ENCODE measurements around the gene CRBN.

The CRBN gene

GRCh38 chr3:3192286-3192675 is 12.8 kb upstream of the CRBN start:
- H3K36me3 ChIP-seq (replicated peaks; ENCODE audit: low read depth, low read length): no peaks in the 10 kb centered on the region
- no peaks in the 10 kb centered on the region for H3K4me1 ChIP-seq (ENCODE audit: low read length)
- no peak overlapping the region for H3K27ac ChIP-seq (ENCODE audit: low read length)
- no peak overlapping the region for H3K9ac ChIP-seq (ENCODE audit: low read length)
- H3K79me2 ChIP-seq (ENCODE audit: low read length): no peaks in the 10 kb centered on the region
- H3K4me3 ChIP-seq (ENCODE audit: low read length): no peak overlapping the region
- no peak overlapping the region for H3K4me2 ChIP-seq (ENCODE audit: low read length)
- TF ChIP-seq CTCF (IDR thresholded peaks at IDR 0.05; ENCODE audit: low read depth, low read length) (no peak), EZH2phosphoT487 (IDR thresholded peaks at IDR 0.05; ENCODE audit: low read depth) (no peak)
- H2AFZ ChIP-seq (ENCODE audit: low read depth, low read length): no peak overlapping the region
- no peaks in the 10 kb centered on the region for H3K9me3 ChIP-seq (ENCODE audit: insufficient read depth, low read length)
- no peaks in the 10 kb centered on the region for H4K20me1 ChIP-seq (ENCODE audit: insufficient read depth, low read length)
- H3K27me3 ChIP-seq (ENCODE audit: low read depth, low read length): peaks cover 58% of the 10 kb centered on the region

DNA sequence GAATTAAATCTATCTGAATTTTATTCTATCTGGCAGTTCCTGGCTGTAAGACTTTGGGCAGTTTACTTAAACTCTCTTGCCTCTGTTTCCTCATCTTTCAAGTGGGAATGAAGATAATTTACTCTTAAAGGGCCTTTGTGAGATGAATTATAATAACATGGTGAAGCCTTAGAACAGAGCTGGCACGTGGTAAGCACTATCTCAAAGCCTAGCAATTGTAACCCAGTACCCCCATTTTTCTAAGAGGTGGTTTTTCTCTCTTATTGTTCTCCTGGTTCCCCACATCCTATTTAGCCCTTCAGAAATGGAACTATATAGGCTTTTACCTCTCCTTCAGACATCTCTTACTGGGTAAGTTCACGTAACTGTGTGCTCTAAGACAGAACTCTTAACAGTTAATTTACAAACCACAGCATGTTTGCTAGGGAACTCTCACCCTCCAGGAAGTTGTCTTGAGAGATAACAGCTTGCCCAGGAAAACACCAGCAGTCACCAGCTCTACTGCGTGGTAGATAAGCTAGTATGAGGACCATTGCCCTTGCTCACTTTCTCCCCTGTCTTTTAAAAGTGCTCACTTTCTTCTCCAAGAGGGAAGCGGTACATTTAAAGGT is 12.3 kb upstream of the CRBN start:
- H3K79me2 ChIP-seq (ENCODE audit: low read length): no peaks in the 10 kb centered on the region
- TF ChIP-seq CTCF (IDR thresholded peaks at IDR 0.05; ENCODE audit: low read depth, low read length) (no peak), EZH2phosphoT487 (IDR thresholded peaks at IDR 0.05; ENCODE audit: low read depth) (no peak)
- no peaks in the 10 kb centered on the region for H3K4me1 ChIP-seq (ENCODE audit: low read length)
- no peak overlapping the region for H3K4me2 ChIP-seq (ENCODE audit: low read length)
- H2AFZ ChIP-seq (ENCODE audit: low read depth, low read length): no peak overlapping the region
- H4K20me1 ChIP-seq (ENCODE audit: insufficient read depth, low read length): no peaks in the 10 kb centered on the region
- no peak overlapping the region for H3K9ac ChIP-seq (ENCODE audit: low read length)
- H3K36me3 ChIP-seq (replicated peaks; ENCODE audit: low read depth, low read length): no peaks in the 10 kb centered on the region
- H3K27me3 ChIP-seq (ENCODE audit: low read depth, low read length): peaks cover 58% of the 10 kb centered on the region
- H3K27ac ChIP-seq (ENCODE audit: low read length): no peak overlapping the region
- no peak overlapping the region for H3K4me3 ChIP-seq (ENCODE audit: low read length)
- no peaks in the 10 kb centered on the region for H3K9me3 ChIP-seq (ENCODE audit: insufficient read depth, low read length)

- Histone ChIP-seq H2AFZ (ENCODE audit: low read depth, low read length) (no peak overlapping the region), H3K27me3 (ENCODE audit: low read depth, low read length) (peaks cover 60% of the 10 kb centered on the region), H3K79me2 (ENCODE audit: low read length) (no peaks in the 10 kb centered on the region), H3K4me1 (ENCODE audit: low read length) (no peaks in the 10 kb centered on the region), H3K9me3 (ENCODE audit: insufficient read depth, low read length) (0 out of 2 replicates have a peak, but pooled peaks cover 8% of the 10 kb centered on the region), H3K4me2 (ENCODE audit: low read length) (no peak overlapping the region), H3K9ac (ENCODE audit: low read length) (no peak overlapping the region), H3K4me3 (ENCODE audit: low read length) (no peak overlapping the region), H4K20me1 (ENCODE audit: insufficient read depth, low read length) (no peaks in the 10 kb centered on the region), H3K36me3 (replicated peaks; ENCODE audit: low read depth, low read length) (no peaks in the 10 kb centered on the region), H3K27ac (ENCODE audit: low read length) (no peak overlapping the region)
- TF ChIP-seq CTCF (IDR thresholded peaks at IDR 0.05; ENCODE audit: low read depth, low read length) (no peak), EZH2phosphoT487 (IDR thresholded peaks at IDR 0.05; ENCODE audit: low read depth) (no peak)
Measured at GRCh38 chr3:3189961-3190360, 10.5 kb upstream of the CRBN start.

GRCh38 chr3:3189102-3189727 is 9.7 kb upstream of the CRBN start:
- no peak overlapping the region for H3K9ac ChIP-seq (ENCODE audit: low read length)
- H3K27me3 ChIP-seq (ENCODE audit: low read depth, low read length): peaks cover 57% of the 10 kb centered on the region
- no peak for TF ChIP-seq EZH2phosphoT487 (IDR thresholded peaks at IDR 0.05; ENCODE audit: low read depth)
- TF ChIP-seq CTCF (IDR thresholded peaks at IDR 0.05; ENCODE audit: low read depth, low read length): no peak
- no peaks in the 10 kb centered on the region for H4K20me1 ChIP-seq (ENCODE audit: insufficient read depth, low read length)
- 0 out of 2 replicates have a peak, but pooled peaks cover 8% of the 10 kb centered on the region for H3K9me3 ChIP-seq (ENCODE audit: insufficient read depth, low read length)
- H3K36me3 ChIP-seq (replicated peaks; ENCODE audit: low read depth, low read length): no peaks in the 10 kb centered on the region
- no peak overlapping the region for H3K27ac ChIP-seq (ENCODE audit: low read length)
- no peak overlapping the region for H3K4me2 ChIP-seq (ENCODE audit: low read length)
- no peak overlapping the region for H3K4me3 ChIP-seq (ENCODE audit: low read length)
- no peaks in the 10 kb centered on the region for H3K4me1 ChIP-seq (ENCODE audit: low read length)
- no peak overlapping the region for H2AFZ ChIP-seq (ENCODE audit: low read depth, low read length)
- no peaks in the 10 kb centered on the region for H3K79me2 ChIP-seq (ENCODE audit: low read length)

Measured in OCI-LY3 (cell line).